GM12892 (cell line): ENCODE measurements around the gene ARHGAP24.

ENCODE experiments used
- POLR2A ChIP-seq: IDR thresholded peaks from 2 replicates; pipeline ENCODE4 v1.6.1; 2011; ENCODE audit warnings: low read depth, low read length, control low read depth
- POLR2AphosphoS5 ChIP-seq: IDR thresholded peaks from 2 replicates; pipeline ENCODE4 v1.6.1; 2011; ENCODE audit warnings: low read depth, low read length, control low read depth

GRCh38 chr4:85512446-85513205 is 37.7 kb downstream of the ARHGAP24 start:
- no peak for TF ChIP-seq POLR2AphosphoS5
- TF ChIP-seq POLR2A, result no peak
